ENCODE data around the gene COL4A1.

COL4A1 gene

DNA sequence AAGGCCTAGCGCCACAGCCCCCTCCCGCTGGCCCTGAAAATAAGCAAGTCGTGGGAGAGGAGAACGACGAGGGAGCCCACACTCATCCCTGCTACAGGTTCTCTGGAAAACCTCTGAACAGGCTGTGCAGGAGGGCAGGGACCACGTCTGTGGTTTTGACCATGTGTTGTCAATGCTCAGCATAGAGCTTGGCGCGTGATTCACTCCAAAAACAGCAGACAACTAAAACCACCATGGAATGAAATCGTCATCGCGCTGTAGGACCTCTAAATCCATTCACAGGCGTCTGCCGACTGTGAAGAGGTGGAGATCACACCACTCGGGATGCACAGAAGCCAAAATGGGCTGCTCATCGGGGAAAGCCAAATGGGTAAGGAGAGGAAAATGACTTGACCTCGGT is 121.3 kb downstream of the COL4A1 start:
- no peak for DNase-seq

DNA sequence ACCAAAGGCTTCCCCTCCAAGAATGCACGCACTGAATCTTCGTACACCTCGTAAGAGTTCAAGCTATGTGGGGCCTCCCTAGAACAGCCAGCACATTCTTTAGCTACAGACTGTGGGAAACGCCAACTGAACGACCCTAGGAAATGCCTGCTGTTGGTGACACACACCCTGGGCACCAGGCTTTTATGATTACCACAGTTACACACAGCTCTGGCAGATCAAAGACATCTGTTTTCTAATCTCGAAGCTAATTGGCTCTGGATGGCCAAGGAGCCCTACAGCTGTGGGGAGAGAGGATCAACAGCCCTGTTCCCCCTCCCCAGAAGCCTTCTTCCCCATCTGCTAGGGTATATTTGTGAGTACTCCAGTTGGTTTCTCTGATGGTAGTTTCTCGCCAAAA is 123.0 kb downstream of the COL4A1 start:
- no peak for DNase-seq

DNA sequence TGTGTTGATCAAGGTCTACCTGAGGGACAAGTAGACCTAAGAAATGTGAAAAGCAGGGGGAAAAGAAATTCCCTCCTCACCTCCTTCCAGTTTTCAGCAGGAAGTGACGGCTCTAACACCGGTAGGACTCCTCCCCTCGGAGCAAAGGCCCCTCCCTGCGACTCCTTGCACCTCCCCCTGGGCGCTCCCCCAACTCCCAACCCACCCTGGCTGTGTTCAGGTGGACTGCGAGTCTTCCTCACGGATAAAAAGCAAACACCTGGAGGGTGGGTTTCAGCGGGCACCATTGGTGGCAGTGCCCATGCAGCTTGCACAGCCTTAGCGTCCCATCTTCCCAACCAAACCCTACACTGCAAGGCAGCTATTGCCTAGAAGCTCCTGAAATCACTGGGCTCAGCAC is 124.5 kb downstream of the COL4A1 start:
- DNase-seq, result no peak

DNA sequence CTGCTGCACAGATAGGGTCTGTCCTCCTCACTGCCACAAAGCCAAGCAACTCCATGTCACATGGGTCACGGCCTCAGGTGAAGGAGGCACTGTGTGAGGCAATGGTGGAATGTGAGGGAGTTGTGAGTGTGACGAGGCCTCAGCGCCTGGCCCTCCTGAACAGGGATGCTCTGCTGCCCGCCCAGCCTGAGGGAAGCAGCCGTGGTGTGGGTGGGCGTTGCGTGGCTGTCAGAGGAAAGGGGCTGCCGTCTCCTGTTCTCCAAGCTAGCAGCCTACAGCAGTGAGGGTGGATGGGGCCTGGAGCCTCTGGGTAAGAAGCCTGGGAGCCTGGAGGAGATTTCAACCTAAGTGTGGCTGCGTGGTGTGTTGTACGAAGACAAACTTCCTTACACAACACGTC is 125.0 kb downstream of the COL4A1 start:
- DNase-seq, result no peak

DNA sequence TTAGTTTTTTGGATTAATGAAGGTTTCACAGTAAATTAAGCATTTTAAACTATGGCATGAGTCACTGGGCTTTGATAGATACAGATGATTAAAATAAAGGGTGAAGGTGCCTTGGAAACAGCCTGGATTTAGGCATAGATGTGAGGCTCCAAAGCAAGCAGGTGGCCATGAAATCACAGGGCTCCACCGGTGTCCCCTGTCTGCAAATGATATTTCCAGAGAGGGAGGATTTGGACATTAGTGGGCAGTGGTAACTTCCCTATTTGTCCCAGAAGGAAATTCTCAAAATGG is 127.2 kb downstream of the COL4A1 start:
- no peak for DNase-seq

DNA sequence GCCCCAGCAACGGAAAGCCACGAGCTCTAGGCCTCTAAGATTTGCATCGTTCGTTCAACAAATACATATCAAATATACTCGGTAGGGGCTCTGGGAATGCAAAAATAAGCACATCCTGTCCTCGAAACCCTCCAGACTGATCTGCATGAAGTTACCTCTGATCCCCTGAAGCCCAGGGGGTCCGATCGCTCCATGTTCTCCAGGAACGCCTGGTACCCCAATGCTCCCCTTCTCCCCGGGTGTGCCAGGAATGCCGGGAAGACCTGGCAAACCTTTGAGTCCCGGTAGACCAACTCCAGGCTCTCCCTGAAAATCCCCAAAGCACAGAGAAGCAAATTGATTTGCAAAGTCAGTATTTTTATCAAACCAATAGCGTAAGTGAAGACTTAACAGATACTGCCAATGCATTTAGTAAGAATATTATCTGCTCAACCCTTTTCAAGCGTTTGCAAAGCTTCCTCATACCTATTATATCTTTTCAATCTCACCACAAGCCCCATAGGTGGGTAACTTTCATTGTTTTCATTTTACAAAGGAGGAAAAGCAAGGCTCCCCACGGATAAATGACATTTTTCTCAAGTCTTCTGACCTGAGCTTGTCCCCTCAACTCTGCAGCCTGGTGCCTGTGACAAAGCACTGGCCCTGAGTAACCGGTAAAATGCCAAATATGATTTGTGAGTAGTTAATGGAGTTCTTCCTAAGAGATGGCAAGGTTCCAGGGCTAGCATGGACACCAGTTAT is 127.7 kb downstream of the COL4A1 start:
- DNase-seq, result no peak

DNA sequence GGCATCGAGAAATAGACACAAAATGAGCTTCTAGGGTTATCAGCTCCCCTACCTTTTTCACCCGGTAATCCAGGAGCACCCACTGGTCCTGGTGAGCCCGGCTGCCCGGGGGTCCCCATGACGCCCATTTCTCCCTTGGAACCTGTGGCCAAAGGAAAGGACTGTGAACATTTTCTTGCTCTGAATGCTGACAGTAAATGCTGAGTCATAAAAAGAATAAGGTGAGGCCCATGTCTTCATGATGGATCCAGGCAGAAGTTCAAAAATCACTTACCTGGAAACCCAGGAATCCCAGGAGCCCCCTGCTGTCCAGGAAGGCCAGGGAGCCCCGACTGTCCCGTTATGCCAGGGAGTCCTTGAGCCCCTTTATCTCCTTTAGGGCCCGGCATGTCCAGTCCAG is 129.2 kb downstream of the COL4A1 start:
- no peak for DNase-seq

DNA sequence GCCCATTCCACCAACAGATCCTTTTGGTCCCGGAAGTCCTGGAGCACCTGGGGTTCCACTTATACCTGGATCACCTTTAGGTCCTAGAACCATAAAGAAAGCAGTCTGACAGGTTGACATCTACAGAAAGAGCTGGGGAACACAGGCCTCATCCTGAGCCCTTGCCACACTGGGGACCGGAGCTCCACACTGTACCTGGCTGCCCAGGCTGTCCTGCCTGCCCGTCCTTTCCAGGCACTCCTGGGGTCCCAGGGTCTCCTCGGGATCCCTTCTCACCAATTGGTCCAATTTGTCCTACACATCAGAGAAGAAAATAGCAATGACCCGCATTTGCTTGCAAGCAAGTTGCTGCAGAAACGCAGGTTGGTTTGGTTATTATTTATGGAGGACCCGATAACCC is 130.5 kb downstream of the COL4A1 start:
- DNase-seq, result no peak

DNA sequence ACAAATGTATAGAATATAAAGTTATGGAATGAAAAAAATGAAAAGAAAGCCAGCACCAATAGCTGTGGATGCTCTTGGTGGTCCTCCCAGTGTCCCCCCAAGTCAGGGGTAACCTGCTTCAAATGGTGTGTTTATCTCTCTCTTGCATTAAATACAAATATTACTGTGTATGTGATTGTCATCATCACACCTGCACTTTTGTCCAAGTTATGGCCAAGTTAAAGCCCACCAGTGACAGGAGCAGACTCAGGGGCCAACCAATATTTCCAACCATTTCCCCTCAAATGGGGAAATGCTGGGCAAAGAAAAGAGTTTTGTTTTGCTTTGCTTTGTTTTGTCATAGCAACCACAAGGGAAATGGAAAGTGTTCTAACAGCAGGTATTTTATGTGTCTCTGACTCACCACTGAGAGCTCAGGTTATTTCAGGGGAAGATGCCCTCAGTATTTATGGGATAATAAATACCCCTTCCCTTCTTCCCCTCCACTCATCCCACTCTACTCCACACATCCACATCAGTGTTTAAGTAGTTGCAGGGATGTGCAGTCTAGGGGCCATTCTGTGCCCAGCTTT is 133.6 kb downstream of the COL4A1 start:
- DNase-seq, result no peak

DNA sequence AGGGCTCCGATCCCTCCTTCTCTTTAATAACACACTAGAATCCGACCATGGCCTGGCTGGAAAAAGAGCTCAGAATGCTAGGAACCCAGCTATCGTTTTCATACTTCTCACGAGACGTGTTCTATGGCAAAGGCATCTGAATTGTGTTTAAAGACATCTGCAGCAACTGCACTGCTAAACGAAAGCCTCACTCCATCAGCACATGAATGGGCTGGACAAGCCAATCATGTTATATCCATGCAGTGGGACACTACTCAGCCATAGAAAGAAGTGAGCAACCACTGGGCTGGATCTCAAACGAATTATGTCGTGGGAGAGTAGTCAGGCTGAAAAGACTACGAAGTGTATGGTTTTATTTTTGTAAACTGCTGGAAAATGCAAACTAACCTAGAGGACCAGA is 136.1 kb downstream of the COL4A1 start:
- DNase-seq, result no peak

DNA sequence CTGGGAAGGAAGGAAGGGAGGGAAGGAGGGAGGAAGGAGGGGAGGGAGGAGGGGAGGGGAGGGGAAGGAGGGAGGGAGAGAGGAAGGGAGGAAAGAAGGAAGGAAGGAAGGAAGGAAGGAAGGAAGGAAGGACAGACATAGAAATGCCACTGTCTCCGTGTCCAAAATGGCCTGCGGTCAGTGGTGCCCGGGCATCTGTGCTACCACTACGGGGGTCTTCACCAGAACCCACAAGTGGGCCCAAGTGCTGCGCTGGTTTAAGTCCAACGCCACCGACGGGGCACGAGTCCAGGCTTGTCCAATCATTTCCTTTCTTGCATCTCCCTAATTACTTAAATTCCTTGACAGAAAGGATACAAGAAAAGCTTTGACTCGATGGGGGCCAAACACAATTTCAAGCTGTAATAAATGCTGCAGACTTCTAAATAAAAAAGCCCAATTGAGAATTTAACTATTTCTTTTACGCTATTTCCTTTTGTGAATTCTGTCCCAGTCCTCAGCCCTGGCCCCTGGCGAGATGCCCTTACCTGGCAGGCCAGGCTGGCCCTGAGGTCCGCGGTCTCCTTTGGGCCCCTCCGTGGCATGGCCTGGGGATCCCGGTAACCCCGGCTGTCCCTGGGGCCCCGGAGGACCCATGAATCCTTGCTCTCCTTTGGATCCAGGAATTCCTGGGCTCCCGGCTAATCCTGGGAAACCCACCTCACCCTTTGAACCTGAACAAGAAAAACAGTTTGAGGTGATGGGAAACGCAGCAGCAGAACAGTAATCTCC is 136.8 kb downstream of the COL4A1 start:
- DNase-seq, result no peak

DNA sequence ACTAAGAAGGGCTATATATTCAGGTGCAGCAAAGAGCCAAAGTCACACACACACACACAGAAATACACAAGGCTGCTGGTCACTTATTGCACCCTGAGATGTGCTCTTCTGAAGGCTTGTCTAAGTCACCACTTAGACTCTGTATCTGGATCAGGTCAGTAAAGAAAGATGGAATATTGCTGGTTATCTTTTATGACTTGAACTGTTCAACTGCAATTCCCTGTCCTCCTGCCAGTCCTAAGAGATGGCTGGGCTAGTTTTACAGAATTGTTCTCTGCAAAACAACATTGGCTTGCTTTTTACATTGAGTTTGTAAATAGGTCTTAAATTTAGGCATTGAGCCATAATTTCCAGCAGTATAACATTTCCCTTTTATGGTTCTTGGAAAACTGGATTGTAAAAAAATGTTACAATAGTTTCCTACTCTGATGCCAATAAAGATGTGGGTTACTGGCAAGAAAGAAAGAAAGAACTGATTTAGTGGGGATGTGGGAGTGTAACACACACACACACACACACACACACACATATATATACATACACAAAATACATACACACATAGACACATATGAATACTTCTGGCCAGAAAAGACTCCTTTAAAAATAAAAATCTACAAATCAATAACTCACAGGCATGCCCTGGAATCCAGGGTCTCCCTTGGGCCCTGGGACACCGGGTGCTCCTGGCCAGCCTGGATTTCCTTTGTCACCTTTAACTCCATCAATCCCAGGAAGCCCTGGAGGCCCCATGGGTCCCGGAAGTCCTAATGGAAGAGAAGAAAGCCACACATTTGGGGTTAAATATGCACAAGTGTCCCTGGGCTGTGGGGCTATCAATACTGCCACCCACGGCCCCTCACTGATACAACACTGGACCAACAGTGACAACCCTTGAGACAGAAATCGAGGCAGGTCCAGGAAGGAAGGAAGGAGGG is 137.7 kb downstream of the COL4A1 start:
- DNase-seq, result no peak

DNA sequence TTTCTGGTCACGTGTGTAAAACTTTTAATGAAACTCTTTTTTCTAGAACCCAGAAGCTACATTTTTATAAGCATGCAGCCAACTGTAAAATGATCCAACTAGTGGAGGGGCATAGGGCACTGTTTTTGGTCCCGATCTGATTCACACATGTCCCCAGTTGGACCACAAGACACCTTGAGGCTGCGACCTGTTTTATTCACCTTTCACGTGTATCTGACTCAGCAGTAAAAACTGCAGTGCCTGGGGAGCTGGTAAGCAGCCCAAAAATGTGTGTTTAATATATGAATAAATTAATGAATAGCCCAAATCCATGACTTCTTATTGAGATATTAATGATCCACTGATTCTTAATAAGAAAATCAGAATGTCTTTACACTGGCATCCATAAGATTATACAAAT is 140.4 kb downstream of the COL4A1 start:
- no peak for DNase-seq

DNA sequence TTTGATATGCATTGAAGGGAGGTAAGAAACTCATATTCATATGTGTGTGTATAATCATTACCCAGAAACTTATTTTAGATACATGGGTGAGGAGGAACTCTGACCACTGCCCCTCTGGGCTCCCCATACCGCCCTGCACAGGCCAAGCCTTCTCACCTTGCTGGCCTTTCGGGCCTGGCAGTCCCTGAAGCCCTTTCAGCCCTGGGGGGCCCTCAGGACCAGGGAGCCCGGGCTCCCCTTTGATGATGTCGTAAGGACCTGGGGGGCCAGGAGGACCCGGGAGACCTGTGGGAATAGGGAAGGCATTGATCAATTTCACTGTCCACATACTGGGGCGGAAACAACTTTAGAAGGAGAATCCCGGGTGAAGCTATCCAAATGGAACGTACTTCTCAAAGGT is 142.3 kb downstream of the COL4A1 start:
- DNase-seq, result no peak

DNA sequence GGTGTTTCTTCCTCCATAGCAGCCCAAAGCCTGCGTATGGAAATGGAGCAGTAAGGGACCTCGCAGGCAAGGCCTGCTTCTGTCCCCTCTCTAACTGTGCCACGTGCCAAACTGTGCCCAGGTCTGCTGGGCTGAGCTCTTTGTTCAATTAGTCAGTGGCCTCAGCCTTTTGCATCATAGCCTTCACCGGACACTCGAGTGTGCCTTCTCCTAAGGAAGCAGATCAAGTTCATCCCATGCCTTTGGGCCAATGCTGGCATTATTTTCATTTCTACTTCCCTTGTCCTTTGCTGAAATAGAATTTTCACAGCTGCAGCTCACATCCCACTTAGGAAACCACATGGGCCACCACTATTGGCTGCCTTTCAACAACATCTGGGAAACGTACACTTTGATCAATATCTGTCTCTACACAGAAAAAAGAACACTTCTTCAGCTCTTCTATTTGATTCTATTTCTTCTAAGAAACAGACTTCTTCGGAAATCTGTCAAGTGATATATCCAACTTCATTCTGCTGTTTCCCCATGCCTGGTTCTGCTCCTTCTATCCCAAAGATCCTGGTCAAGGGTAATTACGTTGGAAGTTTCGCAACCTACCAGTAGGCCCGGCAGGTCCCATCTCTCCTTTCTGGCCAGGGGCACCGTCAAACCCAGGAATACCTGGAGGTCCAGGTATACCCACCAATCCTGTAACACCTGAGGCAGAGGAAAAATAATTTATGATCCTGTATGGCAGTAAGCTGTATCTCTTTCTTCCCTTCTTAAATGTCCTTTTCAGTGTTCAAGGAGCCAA is 143.9 kb downstream of the COL4A1 start:
- DNase-seq, result no peak

DNA sequence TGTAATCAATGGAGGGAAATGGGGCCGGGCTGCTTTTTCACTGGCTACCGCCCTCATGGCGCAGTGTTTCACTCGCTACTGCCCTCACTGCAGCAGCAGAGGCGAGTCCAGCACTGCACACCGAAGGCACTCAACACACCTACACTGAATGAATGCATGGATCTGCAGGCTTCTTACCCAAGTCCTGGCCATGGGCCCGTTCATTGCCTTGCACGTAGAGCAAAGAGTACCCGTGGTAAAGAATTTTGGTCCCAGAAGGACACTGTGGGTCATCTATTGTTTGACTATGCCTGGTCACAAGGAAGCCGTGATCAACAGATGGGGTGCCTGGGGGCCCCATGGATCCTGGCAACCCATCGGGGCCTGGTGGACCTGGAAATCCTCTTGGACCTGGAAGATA is 144.9 kb downstream of the COL4A1 start:
- no peak for DNase-seq

DNA sequence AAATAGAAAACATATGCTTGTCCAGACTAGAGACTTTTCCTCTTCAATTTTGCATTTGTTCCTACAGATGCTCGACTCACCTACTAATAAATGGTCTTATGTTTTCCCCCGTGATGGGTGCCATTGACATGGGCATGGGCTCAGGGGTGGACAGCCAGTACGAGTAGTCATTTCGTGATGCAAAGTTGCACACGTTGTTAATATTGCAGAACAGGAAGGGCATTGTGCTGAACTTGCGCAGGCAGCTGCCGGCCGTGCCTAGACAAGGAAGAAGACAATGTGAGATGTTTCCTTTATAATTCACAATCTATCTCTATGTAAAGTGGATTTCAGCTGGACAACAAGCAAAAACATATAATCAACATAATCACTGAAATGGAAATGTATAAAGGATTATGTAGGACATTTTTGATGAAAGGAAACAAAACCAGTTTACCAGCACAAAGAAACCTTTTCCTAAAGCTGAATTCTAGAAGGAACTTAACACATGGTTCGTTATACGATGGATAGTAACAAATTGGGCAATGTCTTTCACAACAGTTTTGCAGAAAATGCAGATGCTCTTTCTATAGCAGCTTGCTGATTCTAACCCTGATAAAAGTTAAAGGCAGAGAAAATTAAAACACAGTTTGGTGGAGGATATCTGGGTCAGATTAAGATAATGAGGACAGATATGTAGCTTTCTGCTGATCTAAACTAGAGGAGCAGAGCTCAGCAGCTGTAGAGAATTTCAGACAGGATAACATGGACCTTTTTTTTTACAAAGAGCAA is 145.7 kb downstream of the COL4A1 start:
- DNase-seq, result no peak

DNA sequence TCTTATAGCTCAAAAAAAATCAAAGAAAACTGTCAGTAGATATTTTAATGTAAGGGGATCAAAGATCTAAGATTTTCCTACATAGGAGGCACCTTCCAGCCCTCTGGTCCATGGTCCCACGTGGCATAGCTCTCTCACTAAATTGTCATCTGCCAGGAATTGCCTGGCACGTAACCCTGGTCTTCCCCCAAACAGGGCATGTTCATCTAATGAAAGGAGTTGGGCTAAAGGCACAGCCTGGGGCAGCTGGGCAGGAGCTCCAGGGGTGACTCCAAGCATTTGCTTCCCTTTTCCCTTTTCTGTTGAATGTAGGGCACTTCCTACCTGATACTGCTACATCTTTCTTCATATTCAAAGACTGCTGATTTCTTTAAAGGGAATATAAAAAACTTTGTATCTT is 148.7 kb downstream of the COL4A1 start:
- no peak for DNase-seq

DNA sequence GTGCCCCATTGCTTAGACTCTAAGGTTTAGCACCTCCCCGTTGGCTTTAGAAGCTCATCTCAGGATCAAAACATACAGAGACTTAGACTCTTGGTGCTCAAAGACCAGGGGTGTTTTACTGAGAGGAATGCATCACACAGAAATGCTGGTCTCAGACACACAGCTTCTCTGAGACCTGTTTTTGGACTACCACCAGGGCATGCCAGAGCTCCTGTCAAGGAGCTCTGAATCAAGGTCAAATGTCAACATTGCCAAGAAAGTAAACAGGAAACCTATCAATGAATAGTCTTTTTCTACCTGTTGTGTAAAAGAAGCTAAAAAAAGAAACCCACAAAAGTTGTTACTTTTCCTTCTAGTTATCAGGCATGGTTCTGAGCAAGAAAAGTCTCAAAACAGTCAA is 149.2 kb downstream of the COL4A1 start:
- no peak for DNase-seq

DNA sequence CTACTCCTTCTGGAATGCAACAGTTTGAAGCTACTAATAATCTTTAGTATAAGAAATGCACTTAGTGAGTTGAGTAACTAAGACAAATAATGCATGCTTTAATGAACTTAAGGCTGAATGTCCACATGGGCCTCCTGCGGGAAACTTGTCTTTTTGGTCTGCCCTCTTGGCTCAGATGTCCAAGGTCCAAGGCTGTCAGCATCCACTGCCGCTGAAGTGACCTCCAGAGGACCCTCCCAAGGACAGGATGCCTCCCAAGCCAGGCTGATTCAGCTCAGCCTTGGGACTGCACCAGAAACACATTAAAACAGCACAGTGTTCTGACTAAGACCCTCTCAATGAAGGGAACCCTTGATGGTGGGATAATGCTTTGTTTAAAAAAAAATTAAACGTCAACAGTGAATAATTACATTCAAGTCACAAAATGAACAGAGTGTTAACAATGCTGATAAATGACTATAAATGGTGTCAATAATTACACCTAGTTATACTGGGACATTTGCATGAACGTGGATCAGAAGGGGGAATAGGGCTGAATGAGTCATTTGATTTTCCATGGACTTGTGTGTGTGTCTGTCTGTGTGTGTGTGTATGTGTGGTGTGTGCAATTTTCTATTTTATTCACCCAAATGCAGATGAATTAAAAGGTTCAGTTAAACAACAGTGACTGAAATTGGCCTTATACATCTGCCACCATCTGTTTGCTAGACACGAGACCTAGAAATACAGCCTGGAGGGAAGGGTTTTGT is 150.5 kb downstream of the COL4A1 start:
- DNase-seq, result no peak

DNA sequence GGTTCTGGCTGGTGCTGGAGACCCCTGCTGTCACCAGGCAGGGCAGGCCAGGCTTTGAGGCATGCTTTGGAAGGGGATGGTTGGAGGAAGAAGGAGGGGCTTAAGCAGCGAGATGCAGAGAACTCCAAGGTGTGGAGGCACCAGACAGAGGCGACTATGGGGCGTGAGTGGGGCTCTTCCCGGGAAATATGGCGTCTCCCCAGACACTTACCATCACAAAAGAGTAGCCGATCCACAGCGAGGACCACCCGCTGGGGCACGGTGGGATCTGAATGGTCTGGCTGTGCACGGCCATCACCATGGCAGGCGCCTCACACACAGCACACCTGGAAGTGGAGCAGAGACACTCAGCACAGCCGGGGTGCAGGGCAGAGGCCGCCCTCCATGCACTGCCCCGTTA is 151.9 kb downstream of the COL4A1 start:
- no peak for DNase-seq
